ENCODE measurements around the gene FIG4. TPM values are rescaled to one million over a fixed set of nuclear protein-coding genes. Genes with fewer than 3 reads are reported as not detected.
"Not testable (repeated sequence)": the region's sequence is repeated elsewhere in the genome, so short reads cannot be mapped to it uniquely, and the experiment has no call there.

Gene FIG4
- total RNA-seq, 1 donor from 2014 or later: 15.2 TPM

- Histone ChIP-seq H3K36me3 (no peaks in the 10 kb centered on the region), H3K9me3 (no peaks in the 10 kb centered on the region), H3K4me1 (no peaks in the 10 kb centered on the region), H3K27me3 (no peaks in the 10 kb centered on the region), H3K4me3 (no peak overlapping the region), H3K27ac (no peak overlapping the region)
- no peak for DNase-seq (ENCODE audit: extremely low spot score in 2 of 2)
- no peak for TF ChIP-seq POLR2AphosphoS5 (IDR thresholded peaks at IDR 0.05; ENCODE audit: insufficient read depth in 1 of 2, low read depth in 1 of 2)
- no peak for TF ChIP-seq CTCF (IDR thresholded peaks at IDR 0.05)
- no peak for TF ChIP-seq POLR2A (IDR thresholded peaks at IDR 0.05)
- intact Hi-C loops (cut with DNase I): no loop called here
These were observed 10.1 kb downstream of the FIG4 start for GRCh38 chr6:109701221-109701620.

GRCh38 chr6:109701774-109702173, 10.7 kb downstream of the FIG4 start:
- no peak for TF ChIP-seq POLR2AphosphoS5 (IDR thresholded peaks at IDR 0.05; ENCODE audit: insufficient read depth in 1 of 2, low read depth in 1 of 2)
- TF ChIP-seq CTCF (IDR thresholded peaks at IDR 0.05): no peak
- TF ChIP-seq POLR2A (IDR thresholded peaks at IDR 0.05): no peak
- DNase-seq (ENCODE audit: extremely low spot score in 2 of 2): no peak
- intact Hi-C loops (cut with DNase I): no loop called here
- H3K27ac ChIP-seq: no peak overlapping the region
- no peaks in the 10 kb centered on the region for H3K36me3 ChIP-seq
- no peak overlapping the region for H3K4me3 ChIP-seq
- no peaks in the 10 kb centered on the region for H3K4me1 ChIP-seq
- H3K9me3 ChIP-seq: no peaks in the 10 kb centered on the region
- H3K27me3 ChIP-seq: no peaks in the 10 kb centered on the region

GRCh38 chr6:109702791-109703190, 11.7 kb downstream of the FIG4 start:
- Histone ChIP-seq H3K27me3 (no peaks in the 10 kb centered on the region), H3K27ac (no peak overlapping the region), H3K4me3 (no peak overlapping the region), H3K9me3 (no peaks in the 10 kb centered on the region), H3K4me1 (no peaks in the 10 kb centered on the region), H3K36me3 (no peaks in the 10 kb centered on the region)
- no peak for DNase-seq (ENCODE audit: extremely low spot score in 2 of 2)
- intact Hi-C loops (cut with DNase I): loop anchor here (1.0 kb wide), 1 partner anchor 338 kb away; no protein-coding TSS in a partner anchor
- no peak for TF ChIP-seq POLR2AphosphoS5 (IDR thresholded peaks at IDR 0.05; ENCODE audit: insufficient read depth in 1 of 2, low read depth in 1 of 2)
- TF ChIP-seq POLR2A (IDR thresholded peaks at IDR 0.05): no peak
- no peak for TF ChIP-seq CTCF (IDR thresholded peaks at IDR 0.05)

- Histone ChIP-seq H3K4me3 (no peak overlapping the region), H3K27me3 (no peaks in the 10 kb centered on the region), H3K9me3 (no peaks in the 10 kb centered on the region), H3K4me1 (no peaks in the 10 kb centered on the region), H3K36me3 (no peaks in the 10 kb centered on the region), H3K27ac (no peak overlapping the region)
- intact Hi-C loops (cut with DNase I): no loop called here
- TF ChIP-seq POLR2AphosphoS5 (IDR thresholded peaks at IDR 0.05; ENCODE audit: insufficient read depth in 1 of 2, low read depth in 1 of 2): peak in 1 of 2 donors; percentile 55
- peak; percentile 90 to 100 (median 99) for TF ChIP-seq CTCF (IDR thresholded peaks at IDR 0.05)
- TF ChIP-seq POLR2A (IDR thresholded peaks at IDR 0.05): no peak
- DNase-seq (ENCODE audit: extremely low spot score in 2 of 2): no peak
These were observed 14.2 kb downstream of the FIG4 start for GRCh38 chr6:109705258-109705657.

- no peak overlapping the region for H3K27ac ChIP-seq
- DNase-seq (ENCODE audit: extremely low spot score in 2 of 2): no peak
These were observed 15.4 kb downstream of the FIG4 start for GRCh38 chr6:109706513-109706912.

GRCh38 chr6:109708099-109708498, 17.0 kb downstream of the FIG4 start:
- intact Hi-C loops (cut with DNase I); H3K4me1 ChIP-seq; DNase-seq (ENCODE audit: extremely low spot score in 2 of 2); H3K27me3 ChIP-seq; H3K9me3 ChIP-seq; H3K27ac ChIP-seq; H3K4me3 ChIP-seq; H3K36me3 ChIP-seq: not testable (repeated sequence)

More at GRCh38 chr6:109706513-109706912, 15.4 kb downstream of the FIG4 start:
- Histone ChIP-seq H3K9me3 (no peaks in the 10 kb centered on the region), H3K36me3 (no peaks in the 10 kb centered on the region), H3K4me1 (no peaks in the 10 kb centered on the region), H3K4me3 (no peak overlapping the region), H3K27me3 (no peaks in the 10 kb centered on the region)
- intact Hi-C loops (cut with DNase I): no loop called here
- no peak for TF ChIP-seq CTCF (IDR thresholded peaks at IDR 0.05)

All from vagina (tissue), 2 donors.